Measurements from ENCODE around the gene C17orf113. TPM values are rescaled to one million over a fixed set of nuclear protein-coding genes. Genes with fewer than 3 reads are reported as not detected.
A peak's percentile ranks its signal among the peaks of the same experiment; 100 is the strongest.

C17orf113 gene
- total RNA-seq, 1 donor from 2014 or later = 0.77 TPM

- Mint-ChIP-seq H3K4me1 (ENCODE audit: low read depth) (peaks cover 5% of the 10 kb centered on the region), H3K9me3 (ENCODE audit: low read depth) (no peaks in the 10 kb centered on the region), H3K27ac (ENCODE audit: unreplicated experiment) (no peak overlapping the region), H3K4me3 (ENCODE audit: unreplicated experiment) (no peak overlapping the region), H3K27me3 (ENCODE audit: low read depth) (no peaks in the 10 kb centered on the region), H3K36me3 (ENCODE audit: low read depth) (peaks cover 45% of the 10 kb centered on the region)
- TF ChIP-seq CTCF (IDR thresholded peaks at IDR 0.05) = no peak
- DNase-seq (ENCODE audit: low spot score) = no peak
Observed at GRCh38 chr17:41992576-41992975, 57.8 kb downstream of the C17orf113 start.

GRCh38 chr17:41989702-41990419, 60.5 kb downstream of the C17orf113 start:
- Mint-ChIP-seq H3K27ac (ENCODE audit: unreplicated experiment) (no peak overlapping the region), H3K36me3 (ENCODE audit: low read depth) (peaks cover 38% of the 10 kb centered on the region)

GRCh38 chr17:41988418-41988817, 62.0 kb downstream of the C17orf113 start:
- no peak for TF ChIP-seq CTCF (IDR thresholded peaks at IDR 0.05)
- H3K9me3 Mint-ChIP-seq (ENCODE audit: low read depth) = no peaks in the 10 kb centered on the region
- no peak overlapping the region for H3K4me3 Mint-ChIP-seq (ENCODE audit: unreplicated experiment)
- no peaks in the 10 kb centered on the region for H3K27me3 Mint-ChIP-seq (ENCODE audit: low read depth)
- peaks cover 5% of the 10 kb centered on the region for H3K4me1 Mint-ChIP-seq (ENCODE audit: low read depth)
- H3K27ac Mint-ChIP-seq (ENCODE audit: unreplicated experiment) = peak overlapping the region; percentile 14
- DNase-seq (ENCODE audit: low spot score) = no peak
- peaks cover 39% of the 10 kb centered on the region for H3K36me3 Mint-ChIP-seq (ENCODE audit: low read depth)

More at GRCh38 chr17:41989702-41990419, 60.5 kb downstream of the C17orf113 start:
- Mint-ChIP-seq H3K4me3 (ENCODE audit: unreplicated experiment) (no peak overlapping the region), H3K27me3 (ENCODE audit: low read depth) (no peaks in the 10 kb centered on the region), H3K9me3 (ENCODE audit: low read depth) (no peaks in the 10 kb centered on the region), H3K4me1 (ENCODE audit: low read depth) (peaks cover 5% of the 10 kb centered on the region)
- TF ChIP-seq CTCF (IDR thresholded peaks at IDR 0.05) = no peak
- DNase-seq (ENCODE audit: low spot score) = no peak

Other genes starting within 250 kb of the C17orf113 start
- gene P3H4, start 238.7 kb downstream of the C17orf113 start, total RNA-seq = 83.8 to 109 TPM (median 84.8 TPM) in 3 replicates
- gene FKBP10, start 237.6 kb downstream of the C17orf113 start, total RNA-seq = 557 to 584 TPM (median 567 TPM) in 3 replicates
- 39.8 to 52.4 TPM (median 47.8 TPM) in 3 replicates for gene NT5C3B, start 214.4 kb downstream of the C17orf113 start, total RNA-seq
- 0.67 TPM in 1 of 3 replicates, not detected in the others for gene KLHL10, start 212.8 kb downstream of the C17orf113 start, total RNA-seq
- gene KLHL11, start 185.2 kb downstream of the C17orf113 start, total RNA-seq = 12.9 to 15.3 TPM (median 14.6 TPM) in 3 replicates
- gene ACLY, start 131.7 kb downstream of the C17orf113 start, total RNA-seq = 181 to 189 TPM (median 187 TPM) in 3 replicates
- gene ODAD4, start 120.0 kb downstream of the C17orf113 start, total RNA-seq = 0.70 to 0.99 TPM (median 0.77 TPM) in 3 replicates
- 78.3 to 86.0 TPM (median 79.4 TPM) in 3 replicates for gene CNP, start 83.8 kb downstream of the C17orf113 start, total RNA-seq
- 51.1 to 61.0 TPM (median 51.2 TPM) in 3 replicates for gene DNAJC7, start 33.2 kb downstream of the C17orf113 start, total RNA-seq
- gene NKIRAS2, start 30.5 kb downstream of the C17orf113 start, total RNA-seq = 54.7 to 57.0 TPM (median 56.9 TPM) in 3 replicates
- gene ZNF385C, start 47.9 kb upstream of the C17orf113 start, total RNA-seq = 0.07 to 0.18 TPM in 2 of 3 replicates, not detected in the other
- gene DHX58, start 62.1 kb upstream of the C17orf113 start, total RNA-seq = 0.53 to 0.64 TPM (median 0.55 TPM) in 3 replicates
- gene KAT2A, start 70.8 kb upstream of the C17orf113 start, total RNA-seq = 21.7 to 38.0 TPM (median 22.3 TPM) in 3 replicates
- not detected in 3 replicates for gene HSPB9, start 72.2 kb upstream of the C17orf113 start, total RNA-seq
- gene RAB5C, start 104.4 kb upstream of the C17orf113 start, total RNA-seq = 107 to 118 TPM (median 116 TPM) in 3 replicates
- gene KCNH4, start 130.5 kb upstream of the C17orf113 start, total RNA-seq = not detected in 3 replicates
- not detected in 3 replicates for gene HCRT, start 134.9 kb upstream of the C17orf113 start, total RNA-seq
- 3.5 to 8.9 TPM (median 7.8 TPM) in 3 replicates for gene GHDC, start 143.9 kb upstream of the C17orf113 start, total RNA-seq
- 29.5 to 32.8 TPM (median 31.0 TPM) in 3 replicates for gene STAT5B, start 225.8 kb upstream of the C17orf113 start, total RNA-seq
- gene STAT5A, start 237.9 kb upstream of the C17orf113 start, total RNA-seq = 12.2 to 17.6 TPM (median 14.3 TPM) in 3 replicates

All from chondrocyte (in vitro differentiated cells).